ENCODE measurements around the gene FANCI.

DNA sequence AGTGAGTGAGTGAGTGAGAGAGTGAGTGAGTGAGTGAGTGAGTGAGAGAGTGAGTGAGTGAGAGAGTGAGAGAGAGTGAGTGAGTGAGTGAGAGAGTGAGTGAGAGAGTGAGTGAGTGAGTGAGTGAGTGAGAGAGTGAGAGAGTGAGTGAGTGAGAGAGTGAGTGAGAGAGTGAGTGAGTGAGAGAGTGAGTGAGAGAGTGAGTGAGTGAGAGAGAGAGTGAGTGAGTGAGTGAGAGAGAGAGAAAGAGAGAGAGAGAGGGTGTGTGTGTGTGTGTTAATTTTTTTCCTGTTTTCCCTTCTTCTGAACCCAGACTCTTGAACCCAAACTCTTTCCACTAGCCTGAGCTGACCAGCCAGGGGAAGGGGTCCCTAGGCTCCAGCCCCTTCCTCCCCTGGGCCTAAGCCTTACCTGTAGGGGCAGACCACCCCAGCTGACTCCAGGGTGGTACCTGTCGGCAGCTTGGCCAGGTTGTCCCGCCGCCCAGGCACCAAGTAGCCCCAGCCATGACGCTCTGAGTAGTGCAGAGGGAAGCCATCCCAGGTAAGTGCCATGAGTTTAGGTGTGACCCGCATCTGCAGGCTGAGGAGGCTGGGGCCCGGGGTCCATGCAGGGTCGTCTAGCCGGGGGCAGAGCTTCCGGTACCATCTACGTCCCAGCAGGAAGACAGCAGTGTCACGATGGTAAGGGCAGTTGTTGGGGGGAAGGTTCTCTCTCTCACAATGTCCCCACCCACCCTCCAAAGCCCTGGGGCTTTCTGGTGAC lies 81.4 kb downstream of the FANCI start:
- TF ChIP-seq CTCF (conservative IDR thresholded peaks at IDR 0.05; ENCODE audit: low read depth in 2 of 2) = no peak
- TF ChIP-seq EZH2phosphoT487 (IDR thresholded peaks at IDR 0.05; ENCODE audit: unreplicated experiment) = no peak
- TF ChIP-seq POLR2AphosphoS5 (IDR thresholded peaks at IDR 0.05; ENCODE audit: low read depth) = no peak
- TF ChIP-seq, protein P1, sequence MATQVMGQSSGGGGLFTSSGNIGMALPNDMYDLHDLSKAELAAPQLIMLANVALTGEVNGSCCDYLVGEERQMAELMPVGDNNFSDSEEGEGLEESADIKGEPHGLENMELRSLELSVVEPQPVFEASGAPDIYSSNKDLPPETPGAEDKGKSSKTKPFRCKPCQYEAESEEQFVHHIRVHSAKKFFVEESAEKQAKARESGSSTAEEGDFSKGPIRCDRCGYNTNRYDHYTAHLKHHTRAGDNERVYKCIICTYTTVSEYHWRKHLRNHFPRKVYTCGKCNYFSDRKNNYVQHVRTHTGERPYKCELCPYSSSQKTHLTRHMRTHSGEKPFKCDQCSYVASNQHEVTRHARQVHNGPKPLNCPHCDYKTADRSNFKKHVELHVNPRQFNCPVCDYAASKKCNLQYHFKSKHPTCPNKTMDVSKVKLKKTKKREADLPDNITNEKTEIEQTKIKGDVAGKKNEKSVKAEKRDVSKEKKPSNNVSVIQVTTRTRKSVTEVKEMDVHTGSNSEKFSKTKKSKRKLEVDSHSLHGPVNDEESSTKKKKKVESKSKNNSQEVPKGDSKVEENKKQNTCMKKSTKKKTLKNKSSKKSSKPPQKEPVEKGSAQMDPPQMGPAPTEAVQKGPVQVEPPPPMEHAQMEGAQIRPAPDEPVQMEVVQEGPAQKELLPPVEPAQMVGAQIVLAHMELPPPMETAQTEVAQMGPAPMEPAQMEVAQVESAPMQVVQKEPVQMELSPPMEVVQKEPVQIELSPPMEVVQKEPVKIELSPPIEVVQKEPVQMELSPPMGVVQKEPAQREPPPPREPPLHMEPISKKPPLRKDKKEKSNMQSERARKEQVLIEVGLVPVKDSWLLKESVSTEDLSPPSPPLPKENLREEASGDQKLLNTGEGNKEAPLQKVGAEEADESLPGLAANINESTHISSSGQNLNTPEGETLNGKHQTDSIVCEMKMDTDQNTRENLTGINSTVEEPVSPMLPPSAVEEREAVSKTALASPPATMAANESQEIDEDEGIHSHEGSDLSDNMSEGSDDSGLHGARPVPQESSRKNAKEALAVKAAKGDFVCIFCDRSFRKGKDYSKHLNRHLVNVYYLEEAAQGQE (IDR thresholded peaks at IDR 0.05; ENCODE audit: unreplicated experiment) = no peak
- no peak for TF ChIP-seq EZH2 (IDR thresholded peaks at IDR 0.05; ENCODE audit: low read depth, unreplicated experiment)
- no peak for TF ChIP-seq ZNF114 (CRISPR knock-in tag; IDR thresholded peaks at IDR 0.05)
- TF ChIP-seq CREB1 (CRISPR knock-in tag; IDR thresholded peaks at IDR 0.05; ENCODE audit: low read depth) = no peak
- TF ChIP-seq NANOG (IDR thresholded peaks at IDR 0.05; ENCODE audit: borderline replicate concordance) = no peak
- no peak for TF ChIP-seq JUNB (IDR thresholded peaks at IDR 0.05; ENCODE audit: unreplicated experiment)
- TF ChIP-seq STAT1 (IDR thresholded peaks at IDR 0.05; ENCODE audit: unreplicated experiment) = no peak
- no peak for TF ChIP-seq ETS1 (IDR thresholded peaks at IDR 0.05)
- TF ChIP-seq, protein P2, sequence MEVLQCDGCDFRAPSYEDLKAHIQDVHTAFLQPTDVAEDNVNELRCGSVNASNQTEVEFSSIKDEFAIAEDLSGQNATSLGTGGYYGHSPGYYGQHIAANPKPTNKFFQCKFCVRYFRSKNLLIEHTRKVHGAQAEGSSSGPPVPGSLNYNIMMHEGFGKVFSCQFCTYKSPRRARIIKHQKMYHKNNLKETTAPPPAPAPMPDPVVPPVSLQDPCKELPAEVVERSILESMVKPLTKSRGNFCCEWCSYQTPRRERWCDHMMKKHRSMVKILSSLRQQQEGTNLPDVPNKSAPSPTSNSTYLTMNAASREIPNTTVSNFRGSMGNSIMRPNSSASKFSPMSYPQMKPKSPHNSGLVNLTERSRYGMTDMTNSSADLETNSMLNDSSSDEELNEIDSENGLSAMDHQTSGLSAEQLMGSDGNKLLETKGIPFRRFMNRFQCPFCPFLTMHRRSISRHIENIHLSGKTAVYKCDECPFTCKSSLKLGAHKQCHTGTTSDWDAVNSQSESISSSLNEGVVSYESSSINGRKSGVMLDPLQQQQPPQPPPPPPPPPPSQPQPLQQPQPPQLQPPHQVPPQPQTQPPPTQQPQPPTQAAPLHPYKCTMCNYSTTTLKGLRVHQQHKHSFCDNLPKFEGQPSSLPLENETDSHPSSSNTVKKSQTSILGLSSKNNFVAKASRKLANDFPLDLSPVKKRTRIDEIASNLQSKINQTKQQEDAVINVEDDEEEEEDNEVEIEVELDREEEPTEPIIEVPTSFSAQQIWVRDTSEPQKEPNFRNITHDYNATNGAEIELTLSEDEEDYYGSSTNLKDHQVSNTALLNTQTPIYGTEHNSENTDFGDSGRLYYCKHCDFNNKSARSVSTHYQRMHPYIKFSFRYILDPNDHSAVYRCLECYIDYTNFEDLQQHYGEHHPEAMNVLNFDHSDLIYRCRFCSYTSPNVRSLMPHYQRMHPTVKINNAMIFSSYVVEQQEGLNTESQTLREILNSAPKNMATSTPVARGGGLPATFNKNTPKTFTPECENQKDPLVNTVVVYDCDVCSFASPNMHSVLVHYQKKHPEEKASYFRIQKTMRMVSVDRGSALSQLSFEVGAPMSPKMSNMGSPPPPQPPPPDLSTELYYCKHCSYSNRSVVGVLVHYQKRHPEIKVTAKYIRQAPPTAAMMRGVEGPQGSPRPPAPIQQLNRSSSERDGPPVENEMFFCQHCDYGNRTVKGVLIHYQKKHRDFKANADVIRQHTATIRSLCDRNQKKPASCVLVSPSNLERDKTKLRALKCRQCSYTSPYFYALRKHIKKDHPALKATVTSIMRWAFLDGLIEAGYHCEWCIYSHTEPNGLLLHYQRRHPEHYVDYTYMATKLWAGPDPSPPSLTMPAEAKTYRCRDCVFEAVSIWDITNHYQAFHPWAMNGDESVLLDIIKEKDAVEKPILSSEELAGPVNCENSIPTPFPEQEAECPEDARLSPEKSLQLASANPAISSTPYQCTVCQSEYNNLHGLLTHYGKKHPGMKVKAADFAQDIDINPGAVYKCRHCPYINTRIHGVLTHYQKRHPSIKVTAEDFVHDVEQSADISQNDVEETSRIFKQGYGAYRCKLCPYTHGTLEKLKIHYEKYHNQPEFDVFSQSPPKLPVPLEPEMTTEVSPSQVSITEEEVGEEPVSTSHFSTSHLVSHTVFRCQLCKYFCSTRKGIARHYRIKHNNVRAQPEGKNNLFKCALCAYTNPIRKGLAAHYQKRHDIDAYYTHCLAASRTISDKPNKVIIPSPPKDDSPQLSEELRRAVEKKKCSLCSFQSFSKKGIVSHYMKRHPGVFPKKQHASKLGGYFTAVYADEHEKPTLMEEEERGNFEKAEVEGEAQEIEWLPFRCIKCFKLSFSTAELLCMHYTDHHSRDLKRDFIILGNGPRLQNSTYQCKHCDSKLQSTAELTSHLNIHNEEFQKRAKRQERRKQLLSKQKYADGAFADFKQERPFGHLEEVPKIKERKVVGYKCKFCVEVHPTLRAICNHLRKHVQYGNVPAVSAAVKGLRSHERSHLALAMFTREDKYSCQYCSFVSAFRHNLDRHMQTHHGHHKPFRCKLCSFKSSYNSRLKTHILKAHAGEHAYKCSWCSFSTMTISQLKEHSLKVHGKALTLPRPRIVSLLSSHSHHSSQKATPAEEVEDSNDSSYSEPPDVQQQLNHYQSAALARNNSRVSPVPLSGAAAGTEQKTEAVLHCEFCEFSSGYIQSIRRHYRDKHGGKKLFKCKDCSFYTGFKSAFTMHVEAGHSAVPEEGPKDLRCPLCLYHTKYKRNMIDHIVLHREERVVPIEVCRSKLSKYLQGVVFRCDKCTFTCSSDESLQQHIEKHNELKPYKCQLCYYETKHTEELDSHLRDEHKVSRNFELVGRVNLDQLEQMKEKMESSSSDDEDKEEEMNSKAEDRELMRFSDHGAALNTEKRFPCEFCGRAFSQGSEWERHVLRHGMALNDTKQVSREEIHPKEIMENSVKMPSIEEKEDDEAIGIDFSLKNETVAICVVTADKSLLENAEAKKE (CRISPR knock-in tag; IDR thresholded peaks at IDR 0.05) = no peak
- no peak for TF ChIP-seq ZNF331 (CRISPR knock-in tag; IDR thresholded peaks at IDR 0.05; ENCODE audit: low read depth)

All from GM23338 (cell line).